IMR-90 (cell line): ENCODE data around the gene WBP2.

Source experiments
- BHLHE40 ChIP-seq: fragments of 150-350 bp; IDR thresholded peaks from 2 replicates; pipeline ENCODE4 v1.6.1; 2016; ENCODE audit warnings: mild to moderate bottlenecking, low read depth, low read length
- CEBPB ChIP-seq: IDR thresholded peaks from 2 replicates; pipeline ENCODE4 v1.6.1; 2012; ENCODE audit warnings: low read depth, low read length, improper control_type of control experiment
- CHD1 ChIP-seq: IDR thresholded peaks from 2 replicates; pipeline ENCODE4 v1.6.1; 2012; ENCODE audit warnings: low read depth, low read length, improper control_type of control experiment
- CTCF ChIP-seq: conservative IDR thresholded peaks from 2 replicates; pipeline ENCODE4 v1.5.1; 2012; ENCODE audit warnings: mild to moderate bottlenecking, low read depth, low read length, improper control_type of control experiment
- ELK1 ChIP-seq: fragments of 150-350 bp; IDR thresholded peaks from 2 replicates; pipeline ENCODE4 v1.6.1; 2016; ENCODE audit warnings: low read depth, mild to moderate bottlenecking, low read length, moderate library complexity, borderline replicate concordance
- FOS ChIP-seq: fragments of 150-350 bp; IDR thresholded peaks from 2 replicates; pipeline ENCODE4 v1.6.1; 2016; ENCODE audit warnings: low read depth, low read length
- MAFK ChIP-seq: IDR thresholded peaks from 2 replicates; pipeline ENCODE4 v1.6.1; 2012; ENCODE audit warnings: low read depth, low read length, improper control_type of control experiment
- NFE2L2 ChIP-seq: fragments of 150-350 bp; IDR thresholded peaks from 2 replicates; pipeline ENCODE4 v1.6.1; 2016; ENCODE audit warnings: low read depth, mild to moderate bottlenecking, low read length
- POLR2A ChIP-seq: IDR thresholded peaks from 2 replicates; pipeline ENCODE4 v1.6.1; 2012; ENCODE audit warnings: mild to moderate bottlenecking, low read depth, low read length
- RAD21 ChIP-seq: IDR thresholded peaks from 2 replicates; pipeline ENCODE4 v1.6.1; 2012; ENCODE audit warnings: low read length, improper control_type of control experiment
- RCOR1 ChIP-seq: IDR thresholded peaks from 2 replicates; pipeline ENCODE4 v1.6.1; 2012; ENCODE audit warnings: mild to moderate bottlenecking, low read length, improper control_type of control experiment; ENCODE audit not compliant: insufficient replicate concordance
- RFX5 ChIP-seq: IDR thresholded peaks from 2 replicates; pipeline ENCODE4 v1.8.0; 2012; ENCODE audit warnings: low read depth, mild to moderate bottlenecking, low read length, moderate library complexity
- SMC3 ChIP-seq: fragments of 150-350 bp; IDR thresholded peaks from 2 replicates; pipeline ENCODE4 v1.6.1; 2016; ENCODE audit warnings: low read depth, mild to moderate bottlenecking, antibody characterized with exemption, low read length, moderate library complexity
- USF2 ChIP-seq: fragments of 150-350 bp; IDR thresholded peaks from 2 replicates; pipeline ENCODE4 v1.6.1; 2017; ENCODE audit warnings: mild to moderate bottlenecking, antibody characterized with exemption, low read length, low read depth

GRCh38 chr17:75899353-75899752, 44.2 kb upstream of the WBP2 start:
- TF ChIP-seq CTCF, result no peak
- TF ChIP-seq NFE2L2, result no peak
- no peak for TF ChIP-seq BHLHE40
- TF ChIP-seq SMC3, result no peak
- no peak for TF ChIP-seq MAFK
- no peak for TF ChIP-seq RCOR1
- TF ChIP-seq POLR2A, result no peak
- TF ChIP-seq ELK1, result no peak
- no peak for TF ChIP-seq RFX5
- no peak for TF ChIP-seq FOS
- TF ChIP-seq USF2, result no peak
- no peak for TF ChIP-seq CEBPB
- no peak for TF ChIP-seq RAD21
- TF ChIP-seq CHD1, result no peak
